NT2/D1 (cell line): ENCODE measurements around the gene NPAS3.

Experiments
- DNase-seq: peaks from one replicate; pipeline ENCODE4 v3.0.0-alpha.2; 2011; ENCODE audit warnings: low read depth, low spot score
- H3K27me3 ChIP-seq: 2 replicates; pipeline ENCODE4 v1.6.0; 2011; ENCODE audit warnings: mild to moderate bottlenecking; ENCODE audit not compliant: insufficient read length, insufficient read depth
- H3K36me3 ChIP-seq: 2 replicates; pipeline ENCODE4 v1.6.1; 2011; ENCODE audit warnings: mild to moderate bottlenecking, low read length, mixed read lengths; ENCODE audit not compliant: insufficient read depth, insufficient read length
- H3K4me1 ChIP-seq: 2 replicates; pipeline ENCODE4 v1.5.1; 2011; ENCODE audit not compliant: insufficient read depth, insufficient read length
- H3K4me3 ChIP-seq: 2 replicates; pipeline ENCODE4 v1.5.1; 2011; ENCODE audit warnings: low read depth; ENCODE audit not compliant: insufficient read length
- H3K9ac ChIP-seq: 2 replicates; pipeline ENCODE4 v1.6.0; 2011; ENCODE audit warnings: low read depth; ENCODE audit not compliant: insufficient read length
- H3K9me3 ChIP-seq: 2 replicates; pipeline ENCODE4 v1.5.1; 2011; ENCODE audit warnings: mild to moderate bottlenecking, low read length; ENCODE audit not compliant: insufficient read depth
- SUZ12 ChIP-seq: IDR thresholded peaks from 2 replicates; pipeline ENCODE4 v1.6.1; 2011; ENCODE audit not compliant: insufficient read length, insufficient read depth; ENCODE audit errors: extremely low read depth
- YY1 ChIP-seq: IDR thresholded peaks from 2 replicates; pipeline ENCODE4 v1.6.1; 2011; ENCODE audit not compliant: insufficient read length, insufficient read depth
- ZNF274 ChIP-seq: IDR thresholded peaks from 2 replicates; pipeline ENCODE4 v1.6.1; 2011; ENCODE audit warnings: mild to moderate bottlenecking, low read depth, low read length

The NPAS3 gene

GRCh38 chr14:33805593-33805992 lies 866.9 kb downstream of the NPAS3 start:
- TF ChIP-seq SUZ12 (no peak), ZNF274 (no peak), YY1 (no peak)
- Histone ChIP-seq H3K9me3 (no peaks in the 10 kb centered on the region; the same call in 1 of the 2 replicates), H3K4me3 (no peak overlapping the region), H3K27me3 (no peaks in the 10 kb centered on the region), H3K9ac (no peak overlapping the region), H3K36me3 (no peaks in the 10 kb centered on the region), H3K4me1 (peaks cover 6% of the 10 kb centered on the region)
- DNase-seq, result no peak

- Histone ChIP-seq H3K9me3 (no peaks in the 10 kb centered on the region), H3K4me1 (no peaks in the 10 kb centered on the region), H3K27me3 (no peaks in the 10 kb centered on the region), H3K9ac (no peak overlapping the region), H3K4me3 (no peak overlapping the region), H3K36me3 (no peaks in the 10 kb centered on the region)
- no peak for DNase-seq
- TF ChIP-seq SUZ12, result no peak
- no peak for TF ChIP-seq ZNF274
Observed at GRCh38 chr14:33806905-33807304, 868.2 kb downstream of the NPAS3 start.

GRCh38 chr14:33808187-33808586 lies 869.5 kb downstream of the NPAS3 start:
- Histone ChIP-seq H3K9ac (no peak overlapping the region), H3K9me3 (no peaks in the 10 kb centered on the region), H3K4me1 (no peaks in the 10 kb centered on the region), H3K36me3 (no peaks in the 10 kb centered on the region), H3K27me3 (no peaks in the 10 kb centered on the region), H3K4me3 (no peak overlapping the region)
- no peak for DNase-seq
- TF ChIP-seq SUZ12 (no peak), ZNF274 (no peak), YY1 (no peak)

GRCh38 chr14:33809396-33809981 lies 870.8 kb downstream of the NPAS3 start:
- H3K9ac ChIP-seq, result no peak overlapping the region
- no peaks in the 10 kb centered on the region for H3K27me3 ChIP-seq
- H3K4me3 ChIP-seq, result no peak overlapping the region
- no peaks in the 10 kb centered on the region for H3K9me3 ChIP-seq
- H3K36me3 ChIP-seq, result no peaks in the 10 kb centered on the region
- no peaks in the 10 kb centered on the region for H3K4me1 ChIP-seq
- DNase-seq, result no peak
- TF ChIP-seq SUZ12 (no peak), ZNF274 (no peak), YY1 (no peak)

- no peak for DNase-seq
- no peaks in the 10 kb centered on the region for H3K36me3 ChIP-seq
- H3K9ac ChIP-seq, result no peak overlapping the region
- H3K4me3 ChIP-seq, result no peak overlapping the region
- H3K4me1 ChIP-seq, result no peaks in the 10 kb centered on the region
- TF ChIP-seq YY1 (no peak), SUZ12 (no peak)
- no peaks in the 10 kb centered on the region for H3K27me3 ChIP-seq
- no peaks in the 10 kb centered on the region for H3K9me3 ChIP-seq
Observed at GRCh38 chr14:33810308-33810707, 871.6 kb downstream of the NPAS3 start.

- no peak overlapping the region for H3K9ac ChIP-seq
- H3K27me3 ChIP-seq, result no peaks in the 10 kb centered on the region
- H3K9me3 ChIP-seq, result no peaks in the 10 kb centered on the region
- no peak for TF ChIP-seq SUZ12
- TF ChIP-seq ZNF274, result no peak
- TF ChIP-seq YY1, result no peak
- no peaks in the 10 kb centered on the region for H3K36me3 ChIP-seq
- no peak overlapping the region for H3K4me3 ChIP-seq
- no peak for DNase-seq
- no peaks in the 10 kb centered on the region for H3K4me1 ChIP-seq
Observed at GRCh38 chr14:33811721-33812120, 873.0 kb downstream of the NPAS3 start.

GRCh38 chr14:33812181-33812580 lies 873.5 kb downstream of the NPAS3 start:
- H3K4me3 ChIP-seq, result no peak overlapping the region
- no peaks in the 10 kb centered on the region for H3K27me3 ChIP-seq
- no peaks in the 10 kb centered on the region for H3K9me3 ChIP-seq
- H3K9ac ChIP-seq, result no peak overlapping the region
- H3K4me1 ChIP-seq, result no peaks in the 10 kb centered on the region
- no peak for DNase-seq
- no peaks in the 10 kb centered on the region for H3K36me3 ChIP-seq
- TF ChIP-seq ZNF274 (no peak), YY1 (no peak), SUZ12 (no peak)

GRCh38 chr14:33812601-33813000 lies 873.9 kb downstream of the NPAS3 start:
- TF ChIP-seq YY1 (no peak), SUZ12 (no peak), ZNF274 (no peak)
- Histone ChIP-seq H3K9ac (no peak overlapping the region), H3K4me3 (no peak overlapping the region), H3K9me3 (no peaks in the 10 kb centered on the region), H3K36me3 (no peaks in the 10 kb centered on the region), H3K4me1 (no peaks in the 10 kb centered on the region), H3K27me3 (no peaks in the 10 kb centered on the region)
- no peak for DNase-seq
